IPS-18a (cell line): ENCODE data around the gene SGMS1.
"Not testable (repeated sequence)": the region's sequence is repeated elsewhere in the genome, so short reads cannot be mapped to it uniquely, and the experiment has no call there.

Experiments used
- H3K27ac ChIP-seq: one replicate; pipeline ENCODE4 v1.5.1; 2013; ENCODE audit warnings: low read length
- H3K27me3 ChIP-seq: one replicate; pipeline ENCODE4 v1.6.1; 2013; ENCODE audit warnings: mild to moderate bottlenecking, low read length; ENCODE audit not compliant: control insufficient read depth, insufficient read depth
- H3K36me3 ChIP-seq: one replicate; pipeline ENCODE4 v1.6.1; 2013; ENCODE audit warnings: low read depth, low read length; ENCODE audit not compliant: control insufficient read depth
- H3K4me1 ChIP-seq: one replicate; pipeline ENCODE4 v1.6.1; 2013; ENCODE audit warnings: low read depth, low read length; ENCODE audit not compliant: control insufficient read depth
- H3K4me3 ChIP-seq: one replicate; pipeline ENCODE4 v1.5.1; 2013; ENCODE audit warnings: low read length
- H3K9ac ChIP-seq: one replicate; pipeline ENCODE4 v1.6.1; 2013; ENCODE audit warnings: mild to moderate bottlenecking, low read length, moderate library complexity
- H3K9me3 ChIP-seq: one replicate; pipeline ENCODE4 v1.6.1; 2013; ENCODE audit warnings: low read depth, low read length; ENCODE audit not compliant: control insufficient read depth

SGMS1 gene

DNA sequence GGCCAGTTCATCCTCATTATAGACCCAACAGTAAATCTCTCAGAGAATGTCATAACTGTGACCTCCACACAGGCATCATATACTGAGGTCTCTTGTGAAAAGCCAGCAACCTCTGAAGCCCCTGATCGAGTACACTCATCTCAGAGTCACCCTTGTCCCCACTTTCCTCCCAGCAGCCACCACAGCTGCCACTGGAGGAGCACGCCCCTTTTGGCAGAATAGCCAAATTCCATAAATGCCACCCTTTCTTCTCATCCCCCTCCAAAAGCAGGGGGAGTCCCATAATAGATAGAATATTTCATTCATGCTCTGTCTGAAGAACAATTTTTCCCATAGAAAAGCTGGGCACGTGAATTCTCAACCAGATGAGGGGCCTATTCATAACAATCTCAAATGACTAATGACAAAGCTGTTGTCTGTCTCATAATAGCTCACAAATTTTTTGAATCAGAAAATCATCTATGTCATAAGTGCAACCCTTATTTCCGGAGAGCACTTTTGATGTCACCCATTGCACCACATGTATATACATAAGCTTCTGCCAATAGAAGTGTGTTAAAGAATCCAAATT, 47.4 kb downstream of the SGMS1 start:
- no peak overlapping the region for H3K27ac ChIP-seq
- no peak overlapping the region for H3K9ac ChIP-seq
- H3K4me1 ChIP-seq = peaks cover 26% of the 10 kb centered on the region
- no peaks in the 10 kb centered on the region for H3K27me3 ChIP-seq
- H3K4me3 ChIP-seq = no peak overlapping the region
- no peaks in the 10 kb centered on the region for H3K36me3 ChIP-seq
- H3K9me3 ChIP-seq = no peaks in the 10 kb centered on the region

DNA sequence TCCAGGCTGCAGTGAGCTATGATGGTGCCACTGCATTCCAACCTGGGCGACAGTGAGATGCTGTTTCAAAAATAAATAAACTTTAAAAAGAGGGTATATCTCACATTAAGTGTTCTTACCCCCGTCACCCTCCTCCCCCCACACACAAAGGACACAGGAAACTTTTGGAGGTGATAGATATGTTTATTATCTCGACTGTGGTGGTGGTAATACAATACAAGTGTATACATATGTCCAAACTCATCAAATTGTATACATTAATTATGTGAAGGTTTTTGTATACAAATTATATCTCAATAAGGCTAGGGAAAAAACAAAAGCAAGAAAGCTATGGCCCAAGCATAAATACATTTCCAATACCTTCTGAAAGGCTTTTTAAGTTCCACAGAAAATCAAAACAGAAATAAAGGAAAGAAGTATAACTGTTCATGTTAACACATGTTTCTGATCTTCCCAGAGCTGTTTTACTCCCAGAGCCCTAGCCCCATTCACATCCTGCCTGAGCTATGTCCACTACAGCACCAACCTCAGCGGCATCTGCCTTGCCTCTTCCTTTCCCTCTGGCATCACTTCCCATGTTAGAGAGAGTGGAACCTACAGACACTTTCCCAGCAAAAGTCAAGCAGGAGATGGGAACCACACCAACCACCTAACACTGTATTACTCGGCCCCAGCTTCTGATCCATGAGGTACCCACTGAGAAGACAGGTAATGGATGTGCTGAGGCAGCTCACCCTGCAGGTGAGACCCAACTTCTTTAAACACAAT, 48.1 kb downstream of the SGMS1 start:
- Histone ChIP-seq H3K4me1 (peaks cover 24% of the 10 kb centered on the region), H3K9ac (no peak overlapping the region), H3K27ac (no peak overlapping the region), H3K27me3 (no peaks in the 10 kb centered on the region), H3K36me3 (no peaks in the 10 kb centered on the region), H3K4me3 (no peak overlapping the region), H3K9me3 (no peaks in the 10 kb centered on the region)

DNA sequence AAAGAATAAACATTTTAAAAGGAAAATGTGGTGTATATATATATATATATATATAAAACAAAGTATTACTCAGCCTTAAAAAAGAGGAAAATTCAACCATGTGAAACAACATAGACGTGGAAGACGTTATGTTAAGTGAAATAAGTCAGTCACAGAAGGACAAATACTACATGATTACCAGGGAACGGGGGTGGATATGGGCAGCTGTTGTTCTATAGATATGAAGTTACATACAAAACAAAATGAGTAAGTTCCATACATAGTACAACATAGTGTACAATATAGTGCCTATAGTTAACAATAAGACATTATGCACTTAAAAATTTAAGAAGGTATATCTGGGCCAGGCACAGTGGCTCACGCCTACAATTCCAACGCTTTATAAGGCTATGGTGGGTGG, 48.8 kb downstream of the SGMS1 start:
- Histone ChIP-seq H3K4me3 (no peak overlapping the region), H3K27me3 (no peaks in the 10 kb centered on the region), H3K36me3 (no peaks in the 10 kb centered on the region), H3K9ac (no peak overlapping the region), H3K27ac (no peak overlapping the region), H3K9me3 (no peaks in the 10 kb centered on the region), H3K4me1 (peaks cover 21% of the 10 kb centered on the region)

DNA sequence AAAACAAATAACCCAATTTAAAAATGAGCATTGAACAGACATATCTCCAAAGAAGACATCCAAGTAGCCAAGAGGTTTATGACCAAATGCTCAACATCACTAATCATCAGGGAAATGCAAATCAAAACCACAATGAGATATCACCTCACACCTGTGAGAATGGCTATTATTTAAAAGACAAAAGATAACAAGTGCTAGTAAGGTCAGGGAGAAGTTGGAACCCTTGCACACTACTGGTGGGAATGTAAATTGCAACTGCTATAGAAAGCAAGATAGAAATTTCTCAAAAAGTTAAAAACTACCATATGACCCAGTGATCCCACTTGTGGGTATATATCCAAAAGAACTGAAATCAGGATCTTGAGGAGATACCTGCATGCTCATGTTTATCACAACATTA, 49.5 kb downstream of the SGMS1 start:
- no peaks in the 10 kb centered on the region for H3K27me3 ChIP-seq
- no peaks in the 10 kb centered on the region for H3K36me3 ChIP-seq
- no peak overlapping the region for H3K9ac ChIP-seq
- H3K4me3 ChIP-seq = no peak overlapping the region
- peaks cover 21% of the 10 kb centered on the region for H3K4me1 ChIP-seq
- no peaks in the 10 kb centered on the region for H3K9me3 ChIP-seq
- no peak overlapping the region for H3K27ac ChIP-seq

DNA sequence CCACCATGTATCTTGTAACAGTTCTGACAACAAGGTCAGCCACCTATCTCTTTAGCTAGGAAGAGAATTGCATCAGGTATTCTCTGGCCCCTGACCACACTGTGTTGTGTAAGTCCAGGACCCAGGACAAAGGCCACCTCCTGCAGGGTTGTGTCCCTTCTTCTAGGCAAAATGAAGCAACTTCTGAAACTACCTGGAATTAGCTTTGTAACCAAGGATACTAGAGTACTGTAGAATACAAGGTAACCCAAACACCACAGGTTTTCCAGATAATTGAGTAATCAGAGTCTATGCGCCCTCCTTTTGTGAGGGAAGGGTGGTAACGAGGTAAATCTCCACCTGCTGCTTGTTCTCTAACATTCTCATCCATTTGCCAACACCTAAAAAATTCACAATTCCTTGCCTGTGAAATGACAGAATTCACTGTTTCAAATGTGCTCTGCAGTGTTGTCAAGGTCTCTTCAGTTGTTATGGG, 51.7 kb downstream of the SGMS1 start:
- no peaks in the 10 kb centered on the region for H3K36me3 ChIP-seq
- no peaks in the 10 kb centered on the region for H3K9me3 ChIP-seq
- no peak overlapping the region for H3K4me3 ChIP-seq
- no peaks in the 10 kb centered on the region for H3K27me3 ChIP-seq
- no peak overlapping the region for H3K27ac ChIP-seq
- peaks cover 26% of the 10 kb centered on the region for H3K4me1 ChIP-seq
- no peak overlapping the region for H3K9ac ChIP-seq

DNA sequence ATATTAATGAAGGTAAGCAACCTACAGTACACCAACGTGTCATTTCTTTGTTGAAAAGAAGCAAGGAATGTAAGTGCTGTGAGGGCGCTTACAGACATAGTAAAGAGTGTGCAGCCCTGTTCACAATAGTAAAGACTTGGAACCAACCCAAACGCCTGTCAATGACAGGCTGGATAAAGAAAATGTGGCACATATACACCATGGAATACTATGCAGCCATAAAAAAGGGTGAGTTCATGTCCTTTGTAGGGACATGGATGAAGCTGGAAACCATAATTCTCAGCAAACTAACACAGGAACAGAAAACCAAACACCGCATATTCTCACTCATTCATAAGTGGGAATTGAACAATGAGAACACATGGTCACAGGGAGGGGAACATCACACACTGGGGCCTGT, 55.0 kb downstream of the SGMS1 start:
- H3K27me3 ChIP-seq, H3K4me3 ChIP-seq, H3K9me3 ChIP-seq, H3K9ac ChIP-seq, H3K27ac ChIP-seq, H3K36me3 ChIP-seq: not testable (repeated sequence)
- peaks cover 20% of the 10 kb centered on the region for H3K4me1 ChIP-seq

DNA sequence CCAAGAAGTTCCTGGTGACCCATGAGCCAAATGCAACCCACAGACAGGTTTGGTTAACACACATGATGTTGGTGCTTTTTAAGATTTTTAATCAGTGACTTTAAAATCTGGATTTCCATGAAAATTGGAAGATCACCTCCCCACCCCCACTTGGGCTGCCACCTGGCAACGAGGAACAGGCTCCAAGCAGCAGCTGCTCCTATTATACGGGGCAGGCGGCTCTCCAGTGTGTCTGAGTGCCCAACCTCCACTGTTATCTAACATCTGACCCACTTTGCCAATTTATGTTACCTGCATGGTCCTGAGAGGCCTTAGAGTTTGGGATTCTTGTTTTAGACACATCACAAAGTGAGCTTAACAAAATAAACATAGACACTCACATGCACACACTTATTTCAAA, 56.4 kb downstream of the SGMS1 start:
- Histone ChIP-seq H3K9ac (no peak overlapping the region), H3K27me3 (no peaks in the 10 kb centered on the region), H3K27ac (no peak overlapping the region), H3K4me1 (peaks cover 19% of the 10 kb centered on the region), H3K36me3 (no peaks in the 10 kb centered on the region), H3K4me3 (no peak overlapping the region), H3K9me3 (no peaks in the 10 kb centered on the region)

DNA sequence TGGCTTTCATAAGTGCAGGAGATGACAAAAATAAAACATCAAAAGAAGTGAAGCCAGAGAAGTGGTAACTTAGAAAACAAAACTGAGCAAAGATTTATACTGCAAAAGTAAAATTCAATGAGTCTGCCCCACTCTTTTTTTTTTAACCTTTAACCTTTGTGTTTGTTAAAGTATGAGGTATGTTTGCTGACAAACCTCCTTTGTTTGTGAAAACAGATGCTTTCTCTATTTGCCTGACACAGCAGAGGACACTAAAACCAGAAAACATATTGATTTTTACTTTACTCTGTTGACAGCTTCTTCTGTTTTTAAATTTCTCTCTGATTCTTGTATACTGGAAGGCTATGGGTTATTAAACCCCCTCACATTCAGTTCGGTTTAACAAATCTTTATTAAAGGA, 57.6 kb downstream of the SGMS1 start:
- H3K4me3 ChIP-seq = no peak overlapping the region
- H3K9ac ChIP-seq = no peak overlapping the region
- no peaks in the 10 kb centered on the region for H3K36me3 ChIP-seq
- no peaks in the 10 kb centered on the region for H3K27me3 ChIP-seq
- H3K27ac ChIP-seq = no peak overlapping the region
- H3K9me3 ChIP-seq = no peaks in the 10 kb centered on the region
- H3K4me1 ChIP-seq = peaks cover 12% of the 10 kb centered on the region

DNA sequence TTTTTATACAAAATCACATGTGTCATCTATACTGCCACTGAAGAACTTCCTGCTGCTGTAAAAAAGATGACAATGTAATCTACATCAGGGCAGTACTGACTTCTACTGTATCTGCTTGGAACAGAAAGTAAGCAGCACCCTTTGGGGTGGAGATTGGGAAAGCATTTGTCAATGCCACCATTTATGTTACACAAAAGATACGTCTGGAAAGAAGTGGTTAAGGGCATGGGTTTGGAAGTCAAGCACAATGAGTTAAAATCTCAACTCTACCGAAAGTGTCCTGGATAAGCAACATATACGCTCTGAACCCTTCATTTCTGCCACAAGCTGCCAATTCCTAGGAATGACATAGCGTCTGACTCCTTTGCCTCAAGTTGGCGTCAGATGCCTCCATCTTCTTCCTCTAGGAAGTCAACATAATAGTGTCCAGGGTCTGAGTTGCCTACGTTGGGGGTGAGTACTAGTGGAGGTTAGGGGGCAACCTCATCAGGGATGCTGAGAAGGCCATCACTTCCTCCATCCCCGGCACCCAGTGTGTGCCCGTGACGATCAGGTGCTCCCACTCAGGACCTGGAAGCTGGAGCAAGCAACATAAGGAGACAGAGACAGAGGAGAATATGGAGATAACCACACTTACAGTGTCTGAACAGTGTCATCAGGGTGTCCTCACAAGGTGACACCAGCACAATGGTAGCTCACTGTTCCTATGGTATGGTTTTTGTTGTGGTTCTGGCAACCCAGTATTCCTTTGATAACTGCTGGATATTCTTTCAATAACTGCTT, 58.3 kb downstream of the SGMS1 start:
- Histone ChIP-seq H3K4me3 (no peak overlapping the region), H3K27me3 (no peaks in the 10 kb centered on the region), H3K9me3 (no peaks in the 10 kb centered on the region), H3K4me1 (peaks cover 10% of the 10 kb centered on the region), H3K9ac (no peak overlapping the region), H3K27ac (no peak overlapping the region), H3K36me3 (no peaks in the 10 kb centered on the region)

DNA sequence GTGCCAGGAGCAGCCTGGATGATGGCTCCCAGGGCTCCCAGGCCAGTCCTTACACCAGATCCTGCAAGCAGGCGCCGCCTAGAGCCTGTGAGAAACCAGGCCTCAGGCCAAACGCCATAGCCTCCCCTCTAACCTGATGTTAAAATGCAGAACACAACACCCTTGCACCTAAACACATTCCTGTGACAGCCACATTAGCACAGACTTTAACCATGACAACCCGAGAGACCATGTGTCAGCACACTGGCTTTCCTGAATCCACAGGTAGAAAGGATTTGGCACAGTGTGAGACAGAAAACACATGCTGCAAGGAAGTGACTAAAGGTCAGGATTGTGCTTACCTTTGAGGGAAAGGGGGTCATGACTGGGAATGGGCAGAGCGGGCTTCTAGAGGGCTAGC, 59.9 kb downstream of the SGMS1 start:
- Histone ChIP-seq H3K4me3 (no peak overlapping the region), H3K9ac (no peak overlapping the region), H3K4me1 (peaks cover 10% of the 10 kb centered on the region), H3K9me3 (no peaks in the 10 kb centered on the region), H3K27ac (no peak overlapping the region), H3K27me3 (no peaks in the 10 kb centered on the region), H3K36me3 (no peaks in the 10 kb centered on the region)

DNA sequence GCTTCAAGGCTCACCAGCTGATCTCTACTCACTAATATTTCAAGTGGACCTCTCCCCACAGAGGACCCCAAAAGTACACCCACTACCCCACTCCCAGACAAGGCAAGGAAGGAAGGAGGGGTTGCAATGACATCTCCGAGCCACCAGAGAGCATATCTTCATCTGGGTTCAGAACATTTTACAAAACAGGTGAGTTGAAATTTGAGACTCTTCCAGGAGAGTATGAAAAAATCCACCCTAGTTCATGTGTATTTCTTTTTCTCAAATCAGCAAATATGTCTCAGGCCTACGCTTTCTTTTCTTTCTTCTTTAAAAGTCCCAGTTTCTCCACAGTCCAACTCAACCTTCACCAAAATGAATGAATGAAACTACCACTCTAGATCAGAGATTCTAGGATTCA, 61.9 kb downstream of the SGMS1 start:
- H3K4me1 ChIP-seq = peaks cover 5% of the 10 kb centered on the region
- no peaks in the 10 kb centered on the region for H3K36me3 ChIP-seq
- no peaks in the 10 kb centered on the region for H3K9me3 ChIP-seq
- H3K27ac ChIP-seq = no peak overlapping the region
- no peak overlapping the region for H3K9ac ChIP-seq
- no peaks in the 10 kb centered on the region for H3K27me3 ChIP-seq
- H3K4me3 ChIP-seq = no peak overlapping the region
